Neural crest cell (in vitro differentiated cells): ENCODE data around the gene SUGP1. TPM values are rescaled to one million over a fixed set of nuclear protein-coding genes. Genes with fewer than 3 reads are reported as not detected.
"Not testable (repeated sequence)": the region's sequence is repeated elsewhere in the genome, so short reads cannot be mapped to it uniquely, and the experiment has no call there.

Source experiments
- DNase-seq: peaks from one replicate; pipeline ENCODE4 v3.0.0; 2021; ENCODE audit warnings: low read depth, mixed read lengths, low spot score
- H3K27ac Mint-ChIP-seq: one replicate; pipeline ENCODE4 v1.8.0; 2021; ENCODE audit warnings: mild to moderate bottlenecking, mixed read lengths; ENCODE audit not compliant: unreplicated experiment
- H3K27me3 Mint-ChIP-seq: 2 replicates; pipeline ENCODE4 v1.8.0; 2021; ENCODE audit warnings: low read depth, mild to moderate bottlenecking, mixed read lengths
- H3K36me3 Mint-ChIP-seq: 2 replicates; pipeline ENCODE4 v1.8.0; 2021; ENCODE audit warnings: low read depth, mild to moderate bottlenecking, mixed read lengths
- H3K4me1 Mint-ChIP-seq: 2 replicates; pipeline ENCODE4 v1.8.0; 2021; ENCODE audit warnings: mixed read lengths
- H3K4me3 Mint-ChIP-seq: one replicate; pipeline ENCODE4 v1.8.0; 2021; ENCODE audit warnings: mild to moderate bottlenecking, mixed read lengths
- H3K9me3 Mint-ChIP-seq: 2 replicates; pipeline ENCODE4 v1.8.0; 2021; ENCODE audit warnings: mixed read lengths
- total RNA-seq: library from RNA; stranded (reverse); gene quantifications from 2 replicates; pipeline ENCODE4 v1.2.1, GENCODE V29; 2021
- TF ChIP-seq, protein P1 (sequence below): fragments of 200-600 bp; sonication (generic); conservative IDR thresholded peaks from 2 replicates; pipeline ENCODE4 v1.5.0; 2021; ENCODE audit warnings: antibody characterized with exemption, mild to moderate bottlenecking

The SUGP1 gene
- total RNA-seq, 1 donor from 2014 or later: 101 TPM

DNA sequence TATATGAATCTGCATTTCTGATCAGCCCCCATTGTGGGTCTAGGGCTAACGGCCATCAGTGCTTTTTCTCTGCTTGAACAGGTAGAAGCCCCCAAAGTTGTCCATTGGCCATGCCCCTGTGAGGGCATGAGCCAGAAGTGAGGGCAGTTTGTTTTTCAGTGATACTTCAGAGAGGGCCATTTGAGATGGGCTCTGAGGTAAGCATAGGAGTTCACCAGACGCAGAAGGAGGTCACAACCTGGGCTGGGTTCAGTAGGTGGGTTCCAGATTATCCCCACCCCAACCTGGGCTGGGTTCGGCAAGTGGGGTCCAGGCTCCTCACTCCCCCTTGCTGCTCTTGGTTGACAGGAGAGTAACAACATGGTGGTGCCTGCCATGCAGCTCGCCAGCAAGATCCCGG is 33.7 kb upstream of the SUGP1 start:
- H3K27ac Mint-ChIP-seq: no peak overlapping the region
- TF ChIP-seq, protein P1, sequence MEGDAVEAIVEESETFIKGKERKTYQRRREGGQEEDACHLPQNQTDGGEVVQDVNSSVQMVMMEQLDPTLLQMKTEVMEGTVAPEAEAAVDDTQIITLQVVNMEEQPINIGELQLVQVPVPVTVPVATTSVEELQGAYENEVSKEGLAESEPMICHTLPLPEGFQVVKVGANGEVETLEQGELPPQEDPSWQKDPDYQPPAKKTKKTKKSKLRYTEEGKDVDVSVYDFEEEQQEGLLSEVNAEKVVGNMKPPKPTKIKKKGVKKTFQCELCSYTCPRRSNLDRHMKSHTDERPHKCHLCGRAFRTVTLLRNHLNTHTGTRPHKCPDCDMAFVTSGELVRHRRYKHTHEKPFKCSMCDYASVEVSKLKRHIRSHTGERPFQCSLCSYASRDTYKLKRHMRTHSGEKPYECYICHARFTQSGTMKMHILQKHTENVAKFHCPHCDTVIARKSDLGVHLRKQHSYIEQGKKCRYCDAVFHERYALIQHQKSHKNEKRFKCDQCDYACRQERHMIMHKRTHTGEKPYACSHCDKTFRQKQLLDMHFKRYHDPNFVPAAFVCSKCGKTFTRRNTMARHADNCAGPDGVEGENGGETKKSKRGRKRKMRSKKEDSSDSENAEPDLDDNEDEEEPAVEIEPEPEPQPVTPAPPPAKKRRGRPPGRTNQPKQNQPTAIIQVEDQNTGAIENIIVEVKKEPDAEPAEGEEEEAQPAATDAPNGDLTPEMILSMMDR: no peak
- no peaks in the 10 kb centered on the region for H3K4me1 Mint-ChIP-seq
- DNase-seq: no peak
- H3K9me3 Mint-ChIP-seq: no peaks in the 10 kb centered on the region
- H3K4me3 Mint-ChIP-seq: no peak overlapping the region
- H3K27me3 Mint-ChIP-seq: no peaks in the 10 kb centered on the region
- H3K36me3 Mint-ChIP-seq: peaks cover 10% of the 10 kb centered on the region

DNA sequence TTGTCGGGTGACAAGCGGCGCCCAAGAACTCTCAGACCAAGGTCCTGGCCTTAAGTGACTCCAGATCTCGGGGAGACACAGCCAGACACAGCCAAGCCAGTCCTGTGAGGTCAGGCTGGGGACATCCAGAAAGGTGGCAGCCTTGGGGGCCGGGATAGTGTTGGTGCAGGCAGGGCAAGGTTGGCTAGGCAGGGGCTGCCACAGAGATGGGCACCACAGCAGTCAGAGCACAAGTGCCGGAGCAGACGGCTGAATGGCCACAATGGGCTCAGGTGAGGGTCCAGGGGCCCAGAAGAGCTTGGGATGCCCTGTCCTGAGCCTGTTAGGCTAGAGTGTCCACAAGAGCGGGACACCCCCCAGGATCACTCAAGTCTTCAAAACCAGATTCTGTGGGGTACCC is 32.5 kb upstream of the SUGP1 start:
- H3K4me1 Mint-ChIP-seq: no peaks in the 10 kb centered on the region
- peaks cover 10% of the 10 kb centered on the region for H3K36me3 Mint-ChIP-seq
- DNase-seq: no peak
- H3K27me3 Mint-ChIP-seq: no peaks in the 10 kb centered on the region
- no peak overlapping the region for H3K4me3 Mint-ChIP-seq
- H3K27ac Mint-ChIP-seq: no peak overlapping the region
- no peaks in the 10 kb centered on the region for H3K9me3 Mint-ChIP-seq
- TF ChIP-seq, protein P1: no peak

DNA sequence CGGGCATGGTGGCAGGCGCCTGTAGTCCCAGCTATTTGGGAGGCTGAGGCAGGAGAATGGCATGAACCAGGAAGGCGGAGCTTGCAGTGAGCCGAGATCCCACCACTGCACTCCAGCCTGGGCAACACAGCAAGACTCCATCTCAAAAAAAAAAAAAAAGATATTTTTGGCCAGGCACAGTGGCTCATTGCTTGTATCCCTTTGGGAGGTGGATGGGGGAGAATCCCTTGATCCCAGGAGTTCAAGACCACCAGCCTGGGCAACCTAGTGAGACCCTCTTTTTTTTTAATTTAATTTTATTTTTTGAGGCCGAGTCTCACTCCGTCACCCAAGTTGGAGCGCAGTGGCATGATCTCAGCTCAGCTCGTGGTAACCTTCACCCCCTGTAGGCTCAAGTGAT is 30.4 kb upstream of the SUGP1 start:
- not testable (repeated sequence) for H3K9me3 Mint-ChIP-seq, H3K4me3 Mint-ChIP-seq, H3K4me1 Mint-ChIP-seq, H3K27ac Mint-ChIP-seq, DNase-seq, H3K27me3 Mint-ChIP-seq
- peaks cover 12% of the 10 kb centered on the region for H3K36me3 Mint-ChIP-seq

DNA sequence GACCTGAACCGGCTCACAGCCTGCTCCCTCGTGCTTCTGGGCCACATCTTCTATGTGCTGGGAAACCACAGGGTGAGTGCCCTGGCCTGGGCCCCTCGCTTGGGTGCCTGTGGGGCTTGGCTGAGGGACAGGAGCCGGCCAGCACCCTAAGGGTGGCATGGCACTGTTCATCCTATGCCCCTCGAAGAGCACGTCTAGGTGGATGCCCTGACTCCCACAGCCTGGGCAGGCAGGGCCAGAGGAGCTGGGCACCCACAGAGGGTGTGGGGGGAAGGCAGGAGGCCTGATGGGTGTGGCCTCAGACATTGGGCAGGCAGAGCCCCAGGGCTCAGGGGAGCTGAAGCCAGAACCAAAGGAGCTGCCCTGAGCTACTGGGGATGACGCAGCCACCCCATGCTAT is 29.1 kb upstream of the SUGP1 start:
- Mint-ChIP-seq H3K4me1 (no peaks in the 10 kb centered on the region), H3K27me3 (no peaks in the 10 kb centered on the region), H3K27ac (no peak overlapping the region), H3K36me3 (peaks cover 14% of the 10 kb centered on the region), H3K4me3 (no peak overlapping the region), H3K9me3 (no peaks in the 10 kb centered on the region)
- TF ChIP-seq, protein P1: no peak
- DNase-seq: no peak

DNA sequence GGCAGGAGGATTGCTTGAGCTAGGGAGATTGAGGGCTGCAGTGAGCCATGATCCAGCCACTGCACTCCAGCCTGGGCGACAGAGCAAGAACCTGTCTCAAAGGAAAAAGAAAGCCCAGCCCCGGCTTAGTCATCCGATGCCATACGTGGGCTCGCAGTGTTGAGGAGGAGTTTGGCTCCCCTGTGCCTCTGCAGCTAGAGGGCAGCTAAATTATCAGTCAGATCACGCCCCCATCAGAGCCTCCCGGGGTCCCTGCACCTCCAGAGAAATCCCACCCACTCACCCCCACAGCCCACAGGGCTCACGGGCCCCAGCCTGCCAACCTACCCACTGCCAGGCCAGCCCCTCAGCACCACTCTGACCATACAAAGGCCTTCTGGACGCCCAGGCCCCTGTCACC is 28.0 kb upstream of the SUGP1 start:
- DNase-seq: no peak
- H3K36me3 Mint-ChIP-seq: peaks cover 14% of the 10 kb centered on the region
- TF ChIP-seq, protein P1: no peak
- H3K27me3 Mint-ChIP-seq: no peaks in the 10 kb centered on the region
- H3K27ac Mint-ChIP-seq: no peak overlapping the region
- no peak overlapping the region for H3K4me3 Mint-ChIP-seq
- H3K4me1 Mint-ChIP-seq: no peaks in the 10 kb centered on the region
- H3K9me3 Mint-ChIP-seq: no peaks in the 10 kb centered on the region

DNA sequence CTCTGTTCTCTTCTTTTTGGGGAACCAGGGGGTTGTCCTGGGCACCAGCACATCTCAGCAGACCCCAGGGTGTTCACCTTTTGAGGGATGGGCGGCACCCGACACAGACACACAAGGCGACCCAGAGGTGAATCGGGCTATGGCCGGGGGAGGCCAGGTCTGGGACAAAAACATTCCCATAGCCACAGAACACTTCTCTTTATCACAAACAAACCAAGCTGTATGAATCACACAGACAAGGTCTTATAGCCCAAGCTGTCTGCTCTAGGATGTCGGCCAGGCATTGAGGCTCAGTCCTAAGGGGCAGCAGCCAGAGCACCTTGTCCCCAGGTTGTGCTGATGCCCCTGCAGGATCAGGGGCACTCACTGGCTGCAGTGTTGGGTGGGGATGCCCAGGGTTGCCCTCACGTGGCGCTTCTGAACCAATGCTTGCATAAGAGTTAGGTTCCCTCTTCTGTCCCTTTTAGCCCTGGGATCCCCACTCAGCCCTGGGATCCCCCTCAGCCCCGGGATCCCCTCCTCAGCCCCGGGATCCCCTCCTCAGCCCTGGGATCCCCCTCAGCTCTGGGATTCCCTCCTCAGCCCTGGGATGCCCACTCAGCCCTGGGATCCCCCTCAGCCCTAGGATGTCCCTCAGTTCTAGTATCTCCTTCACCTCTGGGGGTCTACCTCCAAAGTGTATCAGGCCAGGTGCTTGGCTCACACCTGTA is 27.2 kb upstream of the SUGP1 start:
- Mint-ChIP-seq H3K9me3 (no peaks in the 10 kb centered on the region), H3K27me3 (no peaks in the 10 kb centered on the region), H3K4me1 (no peaks in the 10 kb centered on the region), H3K36me3 (peaks cover 16% of the 10 kb centered on the region), H3K27ac (no peak overlapping the region), H3K4me3 (no peak overlapping the region)
- DNase-seq: no peak
- TF ChIP-seq, protein P1: no peak
